GM12801 (cell line): ENCODE data around the gene ANKS1B.

Source experiments
- TF ChIP-seq, protein P1 (sequence below): IDR thresholded peaks from one replicate; pipeline ENCODE4 v1.5.1; 2011; ENCODE audit warnings: control low read depth; ENCODE audit not compliant: insufficient read length; ENCODE audit errors: extremely low read depth

ANKS1B gene

DNA sequence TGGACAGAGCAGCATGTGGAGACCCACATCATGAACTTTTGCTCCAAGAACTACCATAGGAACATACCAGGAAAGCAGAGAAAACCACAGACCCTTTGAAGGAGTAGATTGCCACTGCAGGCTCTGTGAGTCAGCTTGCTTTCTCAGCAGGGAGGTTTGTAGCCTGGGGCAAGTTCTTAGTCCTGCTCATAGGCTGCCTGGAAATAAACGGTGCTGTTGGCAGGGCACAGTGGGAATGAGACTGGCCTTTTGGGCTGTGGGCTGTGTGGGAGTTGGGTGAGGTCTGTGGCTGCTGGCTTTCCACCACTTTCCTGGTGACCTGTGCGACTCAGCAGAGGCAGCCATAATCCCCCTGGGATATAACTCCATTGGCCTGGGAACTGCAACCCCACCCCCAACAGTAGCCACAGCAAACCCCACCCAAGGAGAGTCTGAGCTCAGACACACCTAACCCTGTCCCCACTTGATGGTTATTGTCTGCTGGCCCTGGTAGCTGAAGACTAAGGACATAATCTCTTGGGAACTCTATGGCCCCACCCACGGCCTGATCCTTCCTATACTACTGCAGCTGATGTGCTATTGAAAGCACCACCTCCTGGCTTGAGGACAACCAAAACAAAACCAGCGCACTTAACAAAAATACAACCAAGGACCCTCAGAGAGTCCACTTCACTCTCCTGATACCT lies 529.2 kb downstream of the ANKS1B start:
- TF ChIP-seq, protein P1, sequence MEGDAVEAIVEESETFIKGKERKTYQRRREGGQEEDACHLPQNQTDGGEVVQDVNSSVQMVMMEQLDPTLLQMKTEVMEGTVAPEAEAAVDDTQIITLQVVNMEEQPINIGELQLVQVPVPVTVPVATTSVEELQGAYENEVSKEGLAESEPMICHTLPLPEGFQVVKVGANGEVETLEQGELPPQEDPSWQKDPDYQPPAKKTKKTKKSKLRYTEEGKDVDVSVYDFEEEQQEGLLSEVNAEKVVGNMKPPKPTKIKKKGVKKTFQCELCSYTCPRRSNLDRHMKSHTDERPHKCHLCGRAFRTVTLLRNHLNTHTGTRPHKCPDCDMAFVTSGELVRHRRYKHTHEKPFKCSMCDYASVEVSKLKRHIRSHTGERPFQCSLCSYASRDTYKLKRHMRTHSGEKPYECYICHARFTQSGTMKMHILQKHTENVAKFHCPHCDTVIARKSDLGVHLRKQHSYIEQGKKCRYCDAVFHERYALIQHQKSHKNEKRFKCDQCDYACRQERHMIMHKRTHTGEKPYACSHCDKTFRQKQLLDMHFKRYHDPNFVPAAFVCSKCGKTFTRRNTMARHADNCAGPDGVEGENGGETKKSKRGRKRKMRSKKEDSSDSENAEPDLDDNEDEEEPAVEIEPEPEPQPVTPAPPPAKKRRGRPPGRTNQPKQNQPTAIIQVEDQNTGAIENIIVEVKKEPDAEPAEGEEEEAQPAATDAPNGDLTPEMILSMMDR: no peak

DNA sequence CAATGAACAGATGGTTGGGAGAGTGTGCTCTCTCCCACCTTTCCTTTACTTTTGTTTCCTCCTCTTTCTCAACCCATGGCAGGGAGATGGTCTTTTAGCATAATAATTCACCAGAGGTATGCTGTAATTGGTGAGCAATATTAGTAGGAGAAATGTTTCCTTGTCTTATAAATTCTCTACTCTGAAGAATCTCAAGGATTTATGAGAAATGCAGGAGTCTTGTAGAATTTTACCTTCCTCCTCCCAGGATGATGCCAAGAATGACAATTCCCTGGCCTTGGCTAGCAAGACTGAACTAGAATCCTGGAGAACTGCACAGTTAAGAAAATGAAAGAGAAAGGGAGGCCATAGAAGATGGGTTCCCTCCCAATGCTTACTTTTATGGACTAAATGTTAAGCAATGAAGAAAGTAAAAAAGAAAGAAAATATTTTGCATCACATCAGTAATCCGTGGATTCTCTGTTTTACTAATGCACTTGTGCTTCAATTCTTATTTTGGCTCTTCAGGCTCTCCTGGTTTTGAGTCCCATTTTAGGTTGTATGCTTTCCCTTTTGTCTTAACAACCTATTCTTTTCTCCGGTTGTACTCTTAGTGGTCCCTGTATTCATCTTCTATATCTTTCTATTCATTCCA lies 530.1 kb downstream of the ANKS1B start:
- TF ChIP-seq, protein P1: no peak

DNA sequence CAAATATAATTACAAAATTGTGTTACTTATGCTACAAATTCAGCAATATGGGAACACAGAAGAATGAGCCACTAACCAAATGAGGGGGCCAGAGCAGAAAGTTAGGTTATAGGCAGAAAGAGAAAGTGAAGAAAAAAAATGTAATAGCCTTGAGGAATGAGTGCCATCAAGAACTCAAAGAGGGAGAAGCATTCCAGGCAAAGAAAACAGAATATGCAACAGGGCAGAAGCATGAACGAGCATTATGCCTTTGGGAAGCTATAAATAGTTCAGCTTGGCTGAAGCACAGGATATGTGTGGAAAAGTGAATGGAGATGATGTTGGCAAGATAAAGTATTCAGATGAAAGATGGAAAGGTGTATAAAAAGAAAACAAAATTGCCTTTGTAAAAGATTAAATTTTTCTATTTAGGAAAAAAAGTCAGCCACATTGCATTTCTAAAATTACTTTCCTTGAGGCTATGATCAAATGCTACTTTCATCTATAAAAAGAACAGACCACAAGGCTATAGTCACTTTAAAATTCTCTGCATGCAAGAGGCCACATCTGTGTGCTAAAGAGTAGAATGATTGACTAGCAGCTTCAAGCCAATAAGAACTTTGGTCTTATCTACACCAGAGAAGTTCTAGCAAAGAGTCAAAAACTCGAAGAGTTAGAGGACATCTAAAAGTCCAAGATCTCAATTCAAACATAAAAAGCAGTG lies 530.7 kb downstream of the ANKS1B start:
- TF ChIP-seq, protein P1: no peak

DNA sequence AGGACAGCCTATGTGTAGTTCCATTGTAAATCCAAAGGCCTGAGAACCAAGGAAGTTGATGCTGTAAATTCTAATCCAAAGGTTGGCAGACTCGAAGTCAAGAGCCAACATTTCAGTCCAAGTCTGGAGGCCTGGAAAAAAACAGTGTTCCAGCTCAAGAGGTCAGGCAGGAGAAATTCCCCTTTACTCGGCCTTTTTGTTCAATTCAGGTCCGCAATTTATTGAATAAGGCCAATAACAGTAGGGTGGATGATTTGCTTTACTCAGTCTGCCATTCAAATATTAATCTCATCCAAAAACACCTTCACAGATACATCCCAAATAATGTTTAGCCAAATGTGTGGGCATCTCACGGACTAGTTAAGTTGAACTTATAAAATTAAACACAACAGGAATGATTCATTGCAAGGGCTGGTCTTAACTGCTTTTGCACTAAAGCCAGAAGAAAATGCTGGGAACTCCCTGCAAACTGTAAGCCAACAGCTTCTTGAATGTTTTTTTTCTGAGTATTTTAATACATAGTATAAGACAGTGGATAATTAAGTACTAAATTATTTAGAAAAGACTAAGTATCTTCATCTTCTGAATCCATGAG lies 534.6 kb downstream of the ANKS1B start:
- TF ChIP-seq, protein P1: no peak

DNA sequence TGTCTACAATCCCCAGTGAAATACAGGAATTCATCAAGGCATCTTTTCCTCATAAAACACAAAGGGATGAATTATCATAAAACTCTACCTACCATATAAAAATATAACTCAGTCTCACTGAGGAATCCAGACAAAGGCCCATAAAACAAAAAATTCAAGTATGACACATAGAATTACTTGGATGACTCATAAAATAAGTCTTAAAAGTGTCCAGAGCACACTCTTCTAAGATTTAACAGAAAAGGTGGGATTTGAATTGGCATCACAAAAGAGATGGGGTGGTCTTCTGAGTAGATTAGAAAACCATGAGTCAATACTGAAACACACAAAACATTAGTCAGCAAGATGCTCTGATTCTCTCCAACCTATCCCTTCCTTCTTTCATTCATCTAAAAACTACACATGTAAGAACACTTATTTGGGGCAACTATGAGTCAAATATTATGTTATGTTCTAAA lies 539.8 kb downstream of the ANKS1B start:
- TF ChIP-seq, protein P1: no peak

DNA sequence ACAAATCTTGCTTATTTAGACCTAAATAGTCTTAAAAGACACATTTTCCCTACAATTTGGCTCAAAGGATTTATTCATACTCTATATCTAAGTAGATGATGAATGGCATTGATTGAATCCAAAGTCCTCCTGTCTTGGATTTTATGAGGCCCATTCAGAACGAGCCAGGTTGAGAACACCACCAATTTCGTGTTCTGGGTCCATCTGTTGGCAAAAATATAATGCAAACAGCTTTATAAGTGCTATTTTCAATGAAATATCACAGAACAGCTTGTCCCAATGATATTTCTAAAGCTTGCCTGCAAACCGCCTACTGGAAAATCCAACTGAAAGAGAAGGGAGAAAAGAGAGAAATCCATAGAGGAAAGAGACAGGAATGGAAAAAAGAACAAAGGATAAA lies 542.0 kb downstream of the ANKS1B start:
- TF ChIP-seq, protein P1: no peak

DNA sequence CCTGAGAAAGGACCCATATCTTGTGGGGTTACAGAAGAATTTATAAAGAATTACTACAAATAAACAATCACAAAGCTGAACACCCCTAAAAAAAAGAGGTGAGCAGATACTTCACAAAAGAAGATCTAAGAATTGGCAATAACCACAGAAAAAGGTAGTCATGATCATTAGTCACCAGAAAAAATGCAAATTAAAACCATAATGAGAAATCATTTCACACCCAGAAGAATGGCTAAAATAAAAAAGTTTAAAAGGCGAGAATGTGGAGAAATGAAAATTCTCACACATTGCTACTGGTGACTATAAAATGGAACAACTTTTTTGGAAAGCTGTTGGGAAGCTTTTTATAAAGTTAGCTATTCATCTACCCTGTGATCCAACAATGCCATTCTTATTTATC lies 545.3 kb downstream of the ANKS1B start:
- TF ChIP-seq, protein P1: no peak
